Measurements from ENCODE around the gene TPH1.
A peak's percentile ranks its signal among the peaks of the same experiment; 100 is the strongest.

Gene TPH1

DNA sequence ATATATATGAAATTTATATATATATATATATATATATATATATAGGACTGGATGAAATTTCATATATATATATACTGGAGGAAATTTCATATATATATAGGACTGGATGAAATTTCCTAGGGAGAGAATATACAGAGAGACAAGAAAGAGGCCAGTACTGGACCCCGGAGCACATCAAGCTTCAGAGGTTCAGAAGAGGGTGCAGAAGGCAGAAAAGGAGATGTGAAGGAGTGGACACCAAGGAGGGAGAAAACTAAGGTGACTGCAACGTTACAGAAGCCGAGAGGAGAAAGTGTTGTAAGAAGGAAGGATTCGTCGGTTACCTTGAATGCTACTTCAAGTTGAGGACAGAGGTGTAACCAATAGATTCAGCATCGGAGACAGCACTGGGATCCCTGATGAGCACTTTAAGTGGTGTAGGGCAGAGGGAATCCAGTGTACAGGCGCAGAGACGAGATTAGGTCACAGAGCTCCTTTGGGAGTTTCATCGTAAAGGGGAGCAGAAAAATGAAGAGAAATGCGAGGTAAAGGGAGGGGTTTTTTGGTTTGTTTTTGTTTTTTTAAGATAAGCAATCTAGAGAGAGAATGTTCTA, 8.5 kb upstream of the TPH1 start:
- Histone ChIP-seq H3K36me3 (no peaks in the 10 kb centered on the region), H4K20me1 (no peaks in the 10 kb centered on the region), H3K9ac (no peak overlapping the region), H3K27me3 (no peaks in the 10 kb centered on the region), H3K27ac (no peak overlapping the region), H3K4me2 (no peak overlapping the region), H3K4me3 (no peak overlapping the region), H3K9me3 (replicated peaks in 1 of 11) (no peaks in the 10 kb centered on the region), H3K4me1 (no peaks in the 10 kb centered on the region)
- TF ChIP-seq Cebpa-rat (IDR thresholded peaks at IDR 0.05), result no peak

DNA sequence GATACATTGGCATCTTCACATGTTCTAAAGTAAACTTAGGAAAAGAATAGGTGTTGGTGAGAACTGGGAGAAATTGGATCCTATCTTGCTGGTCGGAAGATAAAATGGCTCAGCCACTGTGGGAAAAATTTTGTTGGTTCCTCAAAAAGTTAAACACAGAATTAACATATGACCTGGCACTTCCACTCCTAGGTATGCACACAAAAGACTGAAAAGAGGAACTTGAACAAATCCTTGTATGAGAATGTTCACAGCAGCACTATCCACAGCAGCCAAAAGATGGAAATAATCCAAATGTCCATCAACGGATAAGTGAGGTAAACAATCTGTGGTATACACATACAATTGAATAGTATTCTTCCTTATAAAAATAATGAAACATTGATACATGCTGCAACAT, 4.8 kb upstream of the TPH1 start:
- Histone ChIP-seq H3K9ac (no peak overlapping the region), H4K20me1 (no peaks in the 10 kb centered on the region), H3K4me2 (no peak overlapping the region), H3K4me3 (no peak overlapping the region), H3K9me3 (replicated peaks in 1 of 11) (peaks cover 0 to 8% (median 5%) of the 10 kb centered on the region in 11 experiments; a peak in 7 of 22 replicates), H3K27me3 (no peaks in the 10 kb centered on the region), H3K27ac (no peak overlapping the region), H3K4me1 (no peaks in the 10 kb centered on the region), H3K36me3 (no peaks in the 10 kb centered on the region)
- TF ChIP-seq Cebpa-rat (IDR thresholded peaks at IDR 0.05), result no peak

DNA sequence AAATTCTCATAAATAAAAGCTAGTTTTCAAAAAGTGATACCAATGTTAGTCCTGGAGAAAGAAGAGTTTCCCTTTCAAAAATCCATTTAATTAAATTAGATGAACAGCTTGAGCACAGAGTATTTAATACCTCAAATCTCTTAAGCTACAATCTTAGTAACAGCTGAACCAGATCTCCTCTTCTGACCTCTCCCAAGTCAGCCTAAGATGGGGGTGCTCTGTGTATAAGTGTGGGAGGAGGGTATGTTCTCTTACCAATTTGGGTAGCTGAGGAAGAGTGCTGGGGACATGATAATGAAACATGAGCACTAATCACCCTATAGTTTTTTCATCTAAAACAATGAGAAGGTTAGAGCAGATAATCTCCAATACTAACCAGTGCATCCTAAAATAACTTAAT, 9.6 kb downstream of the TPH1 start:
- Histone ChIP-seq H3K27me3 (no peaks in the 10 kb centered on the region), H3K9ac (no peak overlapping the region)
- TF ChIP-seq Cebpa-rat (IDR thresholded peaks at IDR 0.05), result no peak

DNA sequence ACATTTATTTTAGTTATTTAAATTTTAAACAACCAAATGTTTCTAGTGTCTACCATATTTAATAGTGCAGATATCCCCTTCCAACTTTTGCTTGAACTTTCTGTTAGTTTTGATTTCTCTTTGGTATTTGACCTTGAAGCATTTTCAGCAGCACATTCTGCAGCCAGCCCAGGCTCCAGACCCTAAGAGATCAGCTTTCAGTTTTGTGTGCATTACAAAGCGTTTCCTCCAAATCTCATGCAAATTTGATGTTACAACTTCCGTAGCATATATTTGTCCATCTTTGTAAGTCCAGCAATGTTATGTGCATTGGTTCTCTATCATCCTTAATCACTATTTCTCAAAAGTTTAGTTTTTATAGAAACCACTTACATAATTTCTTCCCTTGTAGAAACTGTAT, 18.6 kb downstream of the TPH1 start:
- no peaks in the 10 kb centered on the region for H3K36me3 ChIP-seq

More for the DNA sequence above, 9.6 kb downstream of the TPH1 start:
- Histone ChIP-seq H3K36me3 (no peaks in the 10 kb centered on the region), H3K9me3 (replicated peaks in 1 of 11) (no peaks in the 10 kb centered on the region), H3K4me1 (no peaks in the 10 kb centered on the region), H3K4me3 (no peak overlapping the region), H3K27ac (no peak overlapping the region), H4K20me1 (no peaks in the 10 kb centered on the region), H3K4me2 (no peak overlapping the region)

DNA sequence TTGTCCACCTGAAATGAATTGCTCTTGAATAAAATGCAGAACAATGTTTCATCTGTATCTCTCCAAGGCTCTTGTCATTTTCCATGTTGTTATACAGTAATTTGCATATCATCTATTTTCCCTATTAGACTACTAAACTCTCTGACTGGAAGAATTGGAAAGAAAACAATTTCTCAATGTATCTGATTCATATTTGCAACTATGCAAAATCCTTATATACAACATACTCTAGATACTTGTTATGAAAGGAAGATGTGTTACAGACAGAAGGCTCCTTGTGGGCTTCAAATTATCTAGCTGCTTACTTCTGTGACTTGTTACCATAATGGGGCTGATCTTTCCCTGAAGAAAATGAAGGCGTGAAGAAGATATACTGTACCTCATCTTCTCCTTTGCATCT, 23.6 kb downstream of the TPH1 start:
- Histone ChIP-seq H3K4me2 (no peak overlapping the region), H3K9me3 (replicated peaks in 1 of 11) (no peaks in the 10 kb centered on the region), H3K36me3 (no peaks in the 10 kb centered on the region), H3K4me3 (no peak overlapping the region), H3K9ac (no peak overlapping the region), H3K4me1 (no peaks in the 10 kb centered on the region), H3K27me3 (no peaks in the 10 kb centered on the region), H3K27ac (no peak overlapping the region), H4K20me1 (no peaks in the 10 kb centered on the region)
- TF ChIP-seq Cebpa-rat (IDR thresholded peaks at IDR 0.05), result no peak

More for the DNA sequence above, 18.6 kb downstream of the TPH1 start:
- no peaks in the 10 kb centered on the region for H3K4me1 ChIP-seq
- H3K4me3 ChIP-seq, result no peak overlapping the region
- no peak for TF ChIP-seq Cebpa-rat (IDR thresholded peaks at IDR 0.05)
- H4K20me1 ChIP-seq, result no peaks in the 10 kb centered on the region
- no peak overlapping the region for H3K9ac ChIP-seq
- no peak overlapping the region for H3K4me2 ChIP-seq
- no peaks in the 10 kb centered on the region for H3K27me3 ChIP-seq
- no peaks in the 10 kb centered on the region for H3K9me3 ChIP-seq (replicated peaks in 1 of 11)
- H3K27ac ChIP-seq, result no peak overlapping the region

DNA sequence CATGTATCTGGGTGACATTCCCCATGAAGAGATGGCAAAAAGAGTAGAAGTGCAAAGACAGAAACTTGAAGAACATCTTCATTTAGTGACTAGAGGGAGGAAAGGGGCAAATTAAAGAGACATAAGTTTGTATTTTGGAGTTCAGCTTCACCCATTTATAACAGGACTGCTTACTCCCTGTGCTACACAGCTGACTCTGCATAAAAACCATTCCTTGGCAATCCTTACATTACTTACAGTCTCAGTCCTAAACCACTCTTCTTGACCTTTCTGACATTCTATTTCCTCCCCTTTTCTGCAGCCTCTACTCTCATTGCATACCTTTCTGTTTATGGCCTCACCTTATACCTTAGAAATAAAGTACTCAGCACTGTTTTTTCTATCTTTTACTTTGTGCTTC, 26.4 kb downstream of the TPH1 start:
- H3K9ac ChIP-seq, result no peak overlapping the region
- H3K27ac ChIP-seq, result no peak overlapping the region
- H3K4me1 ChIP-seq, result peaks cover 0 to 3% (median 1%) of the 10 kb centered on the region in 10 experiments; a peak in 12 of 20 replicates
- no peak overlapping the region for H3K4me2 ChIP-seq
- H3K9me3 ChIP-seq (replicated peaks in 1 of 11), result no peaks in the 10 kb centered on the region
- H4K20me1 ChIP-seq, result no peaks in the 10 kb centered on the region
- no peaks in the 10 kb centered on the region for H3K36me3 ChIP-seq
- H3K4me3 ChIP-seq, result no peak overlapping the region
- no peaks in the 10 kb centered on the region for H3K27me3 ChIP-seq
- no peak for TF ChIP-seq Cebpa-rat (IDR thresholded peaks at IDR 0.05)

DNA sequence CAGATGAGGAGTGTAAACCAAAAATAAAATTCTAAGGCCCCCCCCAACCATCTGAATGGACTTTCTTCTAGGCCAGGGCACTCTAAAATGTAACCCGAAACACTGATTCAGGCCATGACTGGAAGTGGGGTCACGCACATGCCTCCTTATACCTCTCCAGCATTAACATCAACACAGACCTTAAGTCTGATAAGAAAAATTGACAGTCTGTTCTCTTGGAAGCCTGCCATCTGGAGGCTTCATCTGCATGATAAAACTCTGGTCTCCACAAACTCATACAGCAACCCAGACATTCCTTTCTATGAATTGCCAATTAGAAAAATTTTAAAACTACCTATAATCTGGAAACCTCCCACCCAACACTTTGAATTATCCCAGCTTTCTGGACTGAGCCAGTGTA, 29.3 kb downstream of the TPH1 start:
- Histone ChIP-seq H3K9ac (no peak overlapping the region), H3K4me1 (peaks cover 14 to 24% (median 19%) of the 10 kb centered on the region in 10 experiments), H4K20me1 (no peaks in the 10 kb centered on the region), H3K4me3 (no peak overlapping the region), H3K9me3 (replicated peaks in 1 of 11) (no peaks in the 10 kb centered on the region), H3K36me3 (no peaks in the 10 kb centered on the region), H3K4me2 (no peak overlapping the region), H3K27me3 (no peaks in the 10 kb centered on the region), H3K27ac (no peak overlapping the region)
- TF ChIP-seq Cebpa-rat (IDR thresholded peaks at IDR 0.05), result no peak

DNA sequence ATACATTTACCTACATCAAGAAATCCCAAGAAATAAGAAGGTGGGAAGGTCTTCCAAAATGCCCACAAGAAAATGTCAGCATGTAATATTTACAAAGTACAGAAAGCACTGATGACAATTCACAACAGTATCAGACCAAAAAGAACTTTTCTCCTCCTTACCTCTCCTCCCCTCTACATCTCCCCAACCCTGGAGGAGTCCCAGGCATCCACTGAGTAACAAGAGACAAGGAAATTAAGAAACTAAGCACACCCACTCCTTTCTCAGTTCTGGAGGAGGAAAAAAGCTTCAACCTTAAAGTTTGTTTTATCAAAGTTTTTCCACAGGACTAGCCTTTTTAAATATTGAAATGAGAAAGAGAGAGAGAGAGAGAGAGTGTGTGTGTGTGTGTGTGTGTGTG, 31.2 kb downstream of the TPH1 start:
- no peak for TF ChIP-seq Cebpa-rat (IDR thresholded peaks at IDR 0.05)
- Histone ChIP-seq H3K9me3 (replicated peaks in 1 of 11) (no peaks in the 10 kb centered on the region), H3K4me3 (no peak overlapping the region), H3K27ac (no peak overlapping the region), H4K20me1 (peaks cover 0 to 13% (median 0%) of the 10 kb centered on the region in 11 experiments; a peak in 1 of 22 replicates), H3K36me3 (no peaks in the 10 kb centered on the region), H3K9ac (no peak overlapping the region), H3K4me1 (peaks cover 16 to 27% (median 22%) of the 10 kb centered on the region in 10 experiments), H3K4me2 (peak overlapping the region in 9 of 11 experiments; percentile 81 to 95 (median 94); a peak in 9 of 22 replicates), H3K27me3 (no peaks in the 10 kb centered on the region)

DNA sequence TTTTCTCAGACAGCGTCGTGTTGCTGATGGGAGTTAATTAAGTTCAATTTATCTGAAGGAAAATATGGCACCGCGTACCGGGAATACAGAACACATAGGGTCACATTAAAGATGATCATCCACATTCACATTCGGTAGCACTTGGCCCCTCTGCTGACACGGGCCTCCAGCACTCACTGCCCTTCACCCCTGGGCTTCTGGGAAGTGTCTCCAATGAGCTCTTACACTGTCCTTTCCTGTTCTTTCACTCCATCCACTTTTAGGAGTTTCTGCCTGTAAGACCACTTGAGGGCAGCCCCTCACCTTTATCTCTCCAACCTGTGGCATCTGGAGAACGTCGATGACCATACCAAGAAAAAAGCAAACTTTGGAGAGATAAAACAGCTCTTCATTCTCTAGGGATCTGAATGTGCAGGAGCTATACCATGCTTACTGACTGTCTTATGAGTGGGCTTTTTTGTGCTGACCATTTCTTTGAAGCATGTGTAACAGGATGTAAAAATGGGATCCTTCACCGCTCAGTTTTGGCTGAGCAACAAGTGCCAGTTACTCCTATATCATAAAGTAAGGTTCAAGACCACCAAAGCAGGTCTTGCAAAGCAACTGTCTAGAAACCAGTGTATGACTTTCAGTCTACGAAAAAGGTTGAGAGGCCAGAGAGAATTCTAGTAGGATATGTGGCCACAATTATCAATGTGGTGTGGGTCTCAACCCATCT, 32.1 kb downstream of the TPH1 start:
- H3K9ac ChIP-seq, result peak overlapping the region; percentile 68 to 86 (median 83)
- H3K27ac ChIP-seq, result peak overlapping the region; percentile 61 to 84 (median 72)
- TF ChIP-seq Cebpa-rat (IDR thresholded peaks at IDR 0.05), result no peak

More for the DNA sequence above, 32.1 kb downstream of the TPH1 start:
- Histone ChIP-seq H3K27me3 (no peaks in the 10 kb centered on the region), H3K4me2 (peak overlapping the region; percentile 81 to 95 (median 92)), H4K20me1 (peaks cover 0 to 20% (median 0%) of the 10 kb centered on the region in 11 experiments; a peak in 1 of 22 replicates), H3K4me3 (peak overlapping the region; percentile 73 to 87 (median 78)), H3K4me1 (peaks cover 16 to 27% (median 22%) of the 10 kb centered on the region in 10 experiments), H3K36me3 (no peaks in the 10 kb centered on the region), H3K9me3 (replicated peaks in 1 of 11) (no peaks in the 10 kb centered on the region)
